Esophagus squamous epithelium (tissue), 5 donors: Measurements from ENCODE around the gene KRTAP10-4. TPM values are rescaled to one million over a fixed set of nuclear protein-coding genes. Genes with fewer than 3 reads are reported as not detected.

Source experiments
- DNase-seq: peaks from one replicate; lab custom pipeline; 2025; lab: John Stamatoyannopoulos, UW
- H3K27ac ChIP-seq, 4 donors: fragments of 200-600 bp; sonication (generic); one replicate each; pipeline ENCODE4 v1.5.1; 2016 to 2019; ENCODE audit warnings: mild to moderate bottlenecking in 1 of 4
- H3K27me3 ChIP-seq, 4 donors: fragments of 200-600 bp; sonication (generic); 1 replicate in 3 of 4; 2 replicates in 1 of 4; pipeline versions ENCODE4 v1.5.1 to v1.6.0; 2017 to 2021; ENCODE audit warnings: antibody characterized with exemption in 1 of 4
- H3K36me3 ChIP-seq, 3 donors: fragments of 200-600 bp; sonication (generic); one replicate each; pipeline ENCODE4 v1.5.1; 2016 to 2019
- H3K4me1 ChIP-seq, 3 donors: fragments of 200-600 bp; sonication (generic); one replicate each; pipeline ENCODE4 v1.5.1; 2017 to 2019
- H3K4me3 ChIP-seq, 4 donors: fragments of 200-600 bp; sonication (generic); 1 replicate in 3 of 4; 2 replicates in 1 of 4; pipeline ENCODE4 v1.5.1; 2016 to 2019; ENCODE audit warnings: mild to moderate bottlenecking in 2 of 4, moderate library complexity in 1 of 4
- H3K9me3 ChIP-seq, 3 donors: fragments of 200-600 bp; sonication (generic); one replicate each; pipeline ENCODE4 v1.5.1; 2016 to 2019
- CTCF ChIP-seq, 6 experiments: fragments of 450-650 bp in 4 of 6; fragments of 200-600 bp in 2 of 6; sonication (generic) in 2 of 6; IDR thresholded peaks; one replicate each; pipeline ENCODE4 v1.5.1; 2016 to 2019; ENCODE audit warnings: antibody characterized with exemption in 6 of 6, mild to moderate bottlenecking in 4 of 6, moderate library complexity in 4 of 6
- POLR2A ChIP-seq, 4 donors: fragments of 450-650 bp; IDR thresholded peaks; one replicate each; pipeline ENCODE4 v1.6.1; 2017; ENCODE audit warnings: antibody characterized with exemption in 4 of 4, mild to moderate bottlenecking in 4 of 4, moderate library complexity in 3 of 4
- WGBS, 2 donors: methylation state at CpG; one replicate each; pipeline ENCODE4 v1.1.5; 2018; 5-methylcytosine and 5-hydroxymethylcytosine counted together
- intact Hi-C: fragments of 100-400 bp; cut with DNase I; formaldehyde crosslinking; loops from one replicate; pipeline ENCODE4 v1.15.0; 2022
- total RNA-seq, 4 donors: library from RNA; depleted of rRNA; stranded (reverse); fragments of >200 nt; gene quantifications; one replicate each; pipeline ENCODE4 v1.1.0, GENCODE V29; 2016
- donor health status: DM: yes; HTN: yes; CAD: no.

KRTAP10-4 gene
- total RNA-seq, 4 donors from 2014 or later: not detected

GRCh38 chr21:44532712-44533111 is 40.8 kb upstream of the KRTAP10-4 start:
- TF ChIP-seq POLR2A (IDR thresholded peaks at IDR 0.05) (no peak), CTCF (IDR thresholded peaks at IDR 0.05) (no peak)
- Histone ChIP-seq H3K27me3 (peaks cover 0 to 27% (median 0%) of the 10 kb centered on the region in 4 donors), H3K4me3 (no peak overlapping the region), H3K36me3 (no peaks in the 10 kb centered on the region), H3K9me3 (no peaks in the 10 kb centered on the region), H3K27ac (no peak overlapping the region), H3K4me1 (no peaks in the 10 kb centered on the region)
- intact Hi-C loops: no loop called here
- WGBS, 2 donors: 93% methylated on average over 9 to 16 of the region's 16 CpGs
- no peak for DNase-seq

GRCh38 chr21:44533121-44533890 is 40.2 kb upstream of the KRTAP10-4 start:
- no peaks in the 10 kb centered on the region for H3K9me3 ChIP-seq
- 86 to 94% methylated on average over 11 to 14 of the region's 37 CpGs for WGBS, 2 donors
- H3K27me3 ChIP-seq: peaks cover 0 to 27% (median 0%) of the 10 kb centered on the region in 4 donors
- DNase-seq: no peak
- TF ChIP-seq CTCF (IDR thresholded peaks at IDR 0.05) (no peak), POLR2A (IDR thresholded peaks at IDR 0.05) (no peak)
- H3K27ac ChIP-seq: no peak overlapping the region
- H3K4me3 ChIP-seq: no peak overlapping the region
- no peaks in the 10 kb centered on the region for H3K36me3 ChIP-seq
- intact Hi-C loops: no loop called here
- H3K4me1 ChIP-seq: no peaks in the 10 kb centered on the region

GRCh38 chr21:44533891-44534627 is 39.5 kb upstream of the KRTAP10-4 start:
- H3K9me3 ChIP-seq: no peaks in the 10 kb centered on the region
- no peak for TF ChIP-seq POLR2A (IDR thresholded peaks at IDR 0.05)
- TF ChIP-seq CTCF (IDR thresholded peaks at IDR 0.05): no peak
- H3K4me3 ChIP-seq: no peak overlapping the region
- intact Hi-C loops: no loop called here
- H3K27me3 ChIP-seq: peaks cover 0 to 30% (median 0%) of the 10 kb centered on the region in 4 donors
- no peak overlapping the region for H3K27ac ChIP-seq
- 82 to 92% methylated on average over 4 to 7 of the region's 21 CpGs for WGBS, 2 donors
- DNase-seq: no peak
- H3K36me3 ChIP-seq: no peaks in the 10 kb centered on the region
- no peaks in the 10 kb centered on the region for H3K4me1 ChIP-seq

GRCh38 chr21:44534688-44535087 is 38.8 kb upstream of the KRTAP10-4 start:
- H3K27me3 ChIP-seq: peaks cover 0 to 34% (median 0%) of the 10 kb centered on the region in 4 donors
- DNase-seq: no peak
- H3K9me3 ChIP-seq: no peaks in the 10 kb centered on the region
- no peak overlapping the region for H3K4me3 ChIP-seq
- no peaks in the 10 kb centered on the region for H3K36me3 ChIP-seq
- no peak overlapping the region for H3K27ac ChIP-seq
- 48 to 60% methylated on average over 6 of the region's 6 CpGs for WGBS, 2 donors
- no peak for TF ChIP-seq CTCF (IDR thresholded peaks at IDR 0.05)
- TF ChIP-seq POLR2A (IDR thresholded peaks at IDR 0.05): no peak
- no peaks in the 10 kb centered on the region for H3K4me1 ChIP-seq
- intact Hi-C loops: no loop called here

GRCh38 chr21:44535963-44536362 is 37.6 kb upstream of the KRTAP10-4 start:
- no peak for DNase-seq
- Histone ChIP-seq H3K36me3 (no peaks in the 10 kb centered on the region), H3K4me1 (no peaks in the 10 kb centered on the region), H3K27me3 (peaks cover 0 to 38% (median 0%) of the 10 kb centered on the region in 4 donors), H3K27ac (no peak overlapping the region), H3K4me3 (no peak overlapping the region), H3K9me3 (no peaks in the 10 kb centered on the region)
- intact Hi-C loops: no loop called here
- 56 to 70% methylated on average over 7 of the region's 7 CpGs for WGBS, 2 donors
- TF ChIP-seq CTCF (IDR thresholded peaks at IDR 0.05): no peak
- TF ChIP-seq POLR2A (IDR thresholded peaks at IDR 0.05): no peak
